Activated CD4-positive, alpha-beta T cell treated with anti-CD3 and anti-CD28 coated beads, Interleukin-10, Interleukin-2, amounts not matched to agents 100 ng/mL and 50 ng/mL, durations not matched to agents 16 hours and 8 hours (primary cell): ENCODE data around the gene COPG2.
A peak's percentile ranks its signal among the peaks of the same experiment; 100 is the strongest.
"Not testable (repeated sequence)": the region's sequence is repeated elsewhere in the genome, so short reads cannot be mapped to it uniquely, and the experiment has no call there.

Experiments used
- DNase-seq: peaks from one replicate; pipeline ENCODE4 v3.0.0-alpha.2; 2020

Gene COPG2

DNA sequence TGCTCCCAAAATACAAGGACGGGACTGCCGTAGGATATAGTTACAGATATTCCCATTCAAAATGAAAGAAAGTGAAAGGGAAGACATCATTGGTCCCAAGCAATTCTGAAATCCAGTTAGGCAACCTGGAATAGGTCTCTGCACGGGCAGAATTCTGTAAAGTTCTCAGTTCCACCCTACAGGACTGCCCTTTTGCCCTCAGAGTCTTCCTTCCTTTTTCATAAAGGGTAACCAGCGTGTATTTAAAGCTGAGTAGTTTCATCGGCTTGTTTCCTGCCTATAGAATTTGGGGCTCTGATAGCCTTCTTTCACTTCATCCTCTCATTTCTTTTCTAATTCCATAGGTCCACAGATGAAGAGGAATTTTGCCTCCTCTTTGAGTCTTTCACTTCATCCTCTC is 20.0 kb downstream of the COPG2 start:
- DNase-seq: no peak

DNA sequence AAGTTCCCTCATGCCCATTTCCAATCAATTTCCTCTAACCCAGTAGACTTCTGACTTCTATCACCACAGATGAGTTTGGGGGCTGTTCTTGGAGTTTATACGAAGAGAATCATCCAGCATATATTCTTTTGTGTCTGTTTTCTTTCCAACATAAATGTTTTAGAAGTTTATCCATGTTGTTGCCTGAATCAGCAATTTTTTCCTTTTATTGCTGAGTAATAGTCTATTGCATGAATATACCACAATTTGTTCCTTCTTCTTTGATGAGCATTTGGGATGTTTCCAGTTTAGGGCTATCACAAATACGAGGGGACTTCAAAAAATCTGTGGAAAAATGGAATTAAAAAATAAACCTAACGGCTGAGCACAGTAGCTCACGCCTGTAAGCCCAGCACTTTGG is 26.2 kb downstream of the COPG2 start:
- no peak for DNase-seq

DNA sequence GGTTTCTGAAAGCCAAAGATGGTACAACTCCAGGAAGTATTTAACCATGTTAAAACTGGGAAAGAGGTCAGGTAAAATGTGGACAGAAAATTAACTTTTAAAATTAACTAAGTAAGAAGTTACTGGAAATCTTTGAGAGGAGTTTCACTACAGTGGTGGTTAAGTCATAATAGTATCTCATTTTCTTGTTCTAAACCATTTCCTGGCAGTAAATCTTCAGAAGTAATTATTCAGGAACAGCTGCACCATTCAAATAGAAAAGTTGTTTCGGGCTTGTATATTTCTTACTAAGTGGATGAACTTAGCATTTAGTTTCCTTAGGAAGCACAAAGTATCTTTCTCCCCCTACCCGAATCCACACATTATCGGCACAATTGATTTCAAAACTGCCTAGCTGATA is 27.1 kb downstream of the COPG2 start:
- peak; percentile 50 for DNase-seq

DNA sequence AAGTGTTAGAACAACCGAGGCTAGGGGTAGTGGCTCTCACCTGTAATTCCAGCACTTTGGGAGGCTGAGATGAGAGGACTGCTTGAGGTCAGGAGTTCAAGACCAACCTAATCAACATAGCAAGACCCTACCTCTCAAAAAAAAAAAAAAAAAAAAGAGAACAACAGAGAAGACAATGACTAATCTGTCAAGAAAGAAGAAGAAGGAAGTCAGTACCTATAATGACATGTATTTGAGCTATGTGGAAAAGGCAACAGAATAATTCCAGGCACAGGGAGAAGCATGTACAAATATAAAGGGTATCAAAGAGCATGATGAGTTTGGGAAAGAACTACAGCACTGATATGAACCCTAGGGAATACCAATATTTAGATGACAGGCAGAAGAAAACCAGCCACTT is 27.5 kb downstream of the COPG2 start:
- no peak for DNase-seq

DNA sequence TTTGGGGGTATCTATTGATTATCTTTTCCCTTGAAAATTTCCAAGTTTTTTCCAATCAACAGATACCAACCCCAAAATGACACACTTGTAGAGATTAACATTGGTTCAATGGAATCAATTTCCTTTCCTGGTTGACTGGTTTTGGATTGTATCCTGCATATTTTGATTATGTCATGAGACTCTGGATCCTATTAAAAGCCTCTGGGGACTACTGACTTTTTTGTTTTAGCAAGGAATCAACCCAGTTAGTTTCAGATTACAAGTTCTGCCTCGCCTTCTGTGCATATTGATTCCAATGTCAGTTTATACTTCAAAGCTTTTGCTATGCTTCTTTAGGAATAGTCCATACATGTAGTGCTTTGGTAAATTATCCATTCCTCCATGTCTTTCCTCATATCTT is 29.2 kb downstream of the COPG2 start:
- no peak for DNase-seq

DNA sequence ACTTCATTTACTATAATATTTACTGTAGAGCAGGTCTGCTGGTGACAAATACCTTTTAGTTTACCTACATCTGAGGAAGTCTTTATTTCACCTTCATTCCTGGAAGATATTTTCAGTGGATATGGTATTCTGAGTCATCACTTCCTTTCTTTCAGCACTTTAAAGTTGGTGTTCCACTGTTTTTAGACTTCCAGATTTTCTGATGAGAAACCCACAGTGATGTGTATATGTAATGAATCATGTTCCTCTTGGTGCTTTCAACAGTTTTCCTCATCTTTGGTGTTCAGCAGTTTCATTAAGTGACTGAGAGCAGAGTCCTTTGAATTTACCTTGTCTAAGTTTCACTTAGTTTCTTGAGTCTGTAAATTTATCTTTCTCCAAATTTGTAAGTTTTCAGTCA is 36.4 kb downstream of the COPG2 start:
- DNase-seq: no peak

DNA sequence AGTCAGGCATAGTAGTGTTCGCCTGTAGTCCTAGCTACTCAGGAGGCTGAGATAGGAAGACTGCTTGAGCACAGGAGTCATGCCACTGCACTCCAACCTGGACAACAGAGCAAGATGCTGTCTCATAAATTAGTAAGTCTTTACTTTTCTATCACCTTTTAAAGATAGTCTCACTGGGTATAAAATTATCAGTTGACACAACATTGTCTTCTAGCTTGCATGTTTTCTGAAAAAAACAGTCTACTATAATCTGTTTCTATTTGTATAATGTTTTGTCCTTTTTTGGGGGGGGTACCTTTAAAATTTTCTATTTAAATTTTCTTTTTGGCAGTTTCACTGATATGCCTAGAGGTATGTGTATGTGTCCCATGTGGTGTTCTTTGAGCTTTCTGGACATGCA is 39.6 kb downstream of the COPG2 start:
- no peak for DNase-seq

DNA sequence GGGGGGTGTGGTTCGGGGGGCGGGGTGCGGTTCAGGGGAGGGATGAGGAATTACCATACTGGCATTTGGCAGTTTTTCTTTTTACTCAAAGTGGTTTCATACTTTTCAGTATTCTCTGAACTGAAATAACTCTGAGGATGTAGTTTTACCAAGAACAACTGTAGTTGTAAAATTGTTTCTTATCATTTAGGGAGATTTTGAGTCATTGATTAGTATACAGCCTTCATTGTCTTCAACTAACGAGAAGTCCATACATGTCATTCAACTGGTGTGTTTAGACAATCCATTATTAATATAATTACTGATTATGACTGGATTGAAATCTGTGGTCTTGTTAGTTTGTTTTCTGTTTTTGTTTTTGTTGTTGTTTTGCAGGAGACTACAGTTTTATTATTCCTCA is 40.8 kb downstream of the COPG2 start:
- peak; percentile 9 for DNase-seq

DNA sequence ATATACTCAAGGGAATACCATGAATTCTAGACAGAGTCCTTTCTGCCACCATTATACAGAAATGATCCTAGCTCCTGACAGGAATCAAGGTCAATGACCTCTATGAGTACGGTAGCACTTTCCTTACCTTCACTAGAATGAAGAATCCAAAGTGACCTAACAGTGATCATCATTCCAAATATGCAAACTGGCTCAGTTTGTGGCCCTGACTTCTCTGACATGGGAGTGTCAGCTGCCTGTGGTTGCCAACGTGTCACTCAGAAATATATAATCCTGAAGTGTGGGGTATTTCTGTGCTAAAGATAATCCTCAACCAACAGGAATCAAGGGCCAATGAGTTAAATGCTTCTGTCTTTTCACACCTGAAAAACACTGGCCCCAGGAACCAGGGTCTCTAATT is 45.7 kb downstream of the COPG2 start:
- no peak for DNase-seq

DNA sequence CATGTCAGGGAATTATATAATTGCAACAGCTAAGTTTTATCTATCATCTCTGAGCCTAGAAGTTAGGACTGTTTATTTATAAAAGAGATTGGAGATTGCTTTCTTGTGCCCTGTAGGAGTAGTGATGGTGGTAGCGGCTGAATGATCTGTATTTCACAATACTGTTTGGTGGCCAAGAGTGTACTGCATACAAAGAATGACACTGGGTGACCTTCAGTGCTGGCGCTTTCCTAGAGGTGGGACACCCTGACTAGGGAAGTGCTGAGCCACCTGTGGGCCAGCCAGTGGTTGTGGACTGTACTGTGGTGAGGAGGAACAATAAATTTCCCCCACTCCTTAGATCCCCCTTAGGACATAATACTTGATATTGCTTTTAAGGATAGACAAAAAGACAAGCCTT is 53.0 kb downstream of the COPG2 start:
- no peak for DNase-seq

DNA sequence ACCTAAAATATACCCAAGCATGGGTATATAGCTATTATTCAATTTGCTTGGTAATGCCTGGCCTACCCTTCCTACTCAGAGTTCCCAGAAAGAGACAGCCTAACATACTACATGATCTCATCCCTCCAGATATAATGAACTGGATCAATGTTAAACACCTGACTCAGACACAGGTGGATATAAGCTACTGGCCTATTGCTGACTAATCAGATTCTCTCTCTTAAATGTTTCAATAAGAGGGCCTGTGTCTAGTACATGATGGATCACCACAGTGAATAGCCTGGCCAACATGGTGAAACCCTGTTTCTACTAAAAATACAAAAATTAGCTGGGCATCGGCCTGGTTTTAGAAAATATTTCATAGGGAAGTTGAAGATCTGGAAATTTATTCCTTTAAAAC is 54.1 kb downstream of the COPG2 start:
- no peak for DNase-seq

DNA sequence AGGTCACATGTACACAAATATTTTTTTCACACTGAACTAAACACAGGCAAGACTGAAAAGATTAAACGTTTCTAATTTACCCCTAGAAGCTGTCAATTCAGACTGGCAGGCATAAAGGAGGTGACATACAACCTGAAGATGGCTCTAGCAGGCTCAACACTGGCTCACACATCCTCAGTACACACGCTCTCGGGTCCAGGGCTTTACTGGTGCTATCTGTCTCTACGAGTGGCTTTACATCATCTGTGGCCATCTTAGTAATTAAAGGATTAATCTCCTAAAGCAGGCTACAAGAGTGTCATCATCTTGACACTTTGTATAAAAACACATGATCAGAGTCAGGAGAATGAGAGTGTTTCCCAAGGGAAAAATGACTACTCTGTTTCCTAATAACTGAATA is 57.3 kb downstream of the COPG2 start:
- DNase-seq: no peak

DNA sequence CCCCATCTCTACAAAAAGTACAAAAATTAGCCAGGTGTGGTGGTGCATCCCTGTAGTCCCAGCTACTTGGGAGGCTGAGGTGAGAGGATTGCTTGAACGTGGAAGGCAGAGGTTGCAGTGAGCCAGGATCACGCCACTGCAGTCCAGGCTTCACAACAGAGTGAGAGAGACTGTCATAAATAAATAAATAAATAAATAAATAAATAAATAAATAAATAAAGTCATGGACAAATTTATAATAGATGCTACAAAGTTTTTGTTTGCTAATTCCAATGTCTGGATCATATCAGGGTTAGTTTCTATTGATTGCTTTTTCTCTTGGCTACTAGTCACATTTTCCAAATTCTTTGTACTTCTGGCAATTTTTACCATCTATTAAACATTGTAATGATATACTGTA is 61.5 kb downstream of the COPG2 start:
- not testable (repeated sequence) for DNase-seq

DNA sequence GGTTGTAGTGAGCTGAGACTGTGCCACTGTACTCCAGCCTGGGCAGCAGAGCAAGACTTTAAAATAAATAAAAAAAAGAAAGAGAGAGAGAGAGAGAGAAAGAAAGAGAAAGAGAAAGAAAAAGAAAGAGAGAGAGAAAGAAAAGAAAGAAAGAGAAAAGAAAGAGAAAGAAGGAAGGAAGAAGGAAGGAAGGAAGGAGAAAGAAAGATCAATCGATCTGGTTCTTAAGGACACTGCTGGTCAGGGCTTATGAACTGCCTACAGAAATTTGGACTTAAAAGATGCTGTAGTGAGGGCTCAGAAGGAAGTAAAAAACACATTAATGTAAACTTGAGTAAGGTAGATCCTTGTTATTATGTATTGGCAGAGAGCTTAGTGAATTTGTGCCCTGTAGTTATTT is 62.4 kb downstream of the COPG2 start:
- no peak for DNase-seq

DNA sequence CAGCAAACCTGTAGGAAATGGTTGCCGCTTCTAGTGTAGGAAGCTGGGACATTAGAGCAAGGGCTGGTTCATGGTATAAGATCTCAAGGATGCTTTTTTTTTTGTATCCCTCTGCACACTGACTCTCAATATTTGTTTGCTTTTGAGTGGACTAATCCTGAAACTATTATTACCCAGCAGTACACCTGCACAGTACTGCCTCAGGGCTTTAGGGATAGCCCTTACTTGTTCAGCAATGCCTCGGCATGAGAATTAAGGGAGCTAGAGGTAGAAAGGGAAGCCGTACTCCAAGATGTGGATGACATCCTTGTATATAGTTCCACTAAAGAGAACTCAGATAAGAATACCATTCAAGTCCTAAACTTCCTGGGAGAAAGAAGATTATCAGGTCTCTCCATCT is 70.5 kb downstream of the COPG2 start:
- no peak for DNase-seq

DNA sequence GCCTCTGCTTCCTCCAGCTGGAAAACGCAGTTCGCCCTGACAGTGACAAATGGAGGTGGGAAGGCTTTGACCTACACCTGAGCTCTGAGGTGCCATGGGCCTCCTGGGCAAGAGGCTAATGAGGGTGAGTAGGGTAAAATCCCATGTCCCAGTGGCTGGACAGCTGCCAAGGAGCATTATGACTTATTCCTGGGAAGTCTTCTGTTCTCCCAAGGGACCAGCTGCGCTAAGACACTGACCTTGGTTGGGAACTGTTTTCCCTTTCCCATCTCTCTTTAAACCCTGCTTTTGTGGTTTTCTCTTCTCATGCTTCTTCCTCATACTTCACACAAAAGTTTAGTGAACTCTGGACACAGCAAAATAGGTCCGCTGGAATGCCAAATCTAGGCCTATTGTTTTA is 72.6 kb downstream of the COPG2 start:
- DNase-seq: no peak

DNA sequence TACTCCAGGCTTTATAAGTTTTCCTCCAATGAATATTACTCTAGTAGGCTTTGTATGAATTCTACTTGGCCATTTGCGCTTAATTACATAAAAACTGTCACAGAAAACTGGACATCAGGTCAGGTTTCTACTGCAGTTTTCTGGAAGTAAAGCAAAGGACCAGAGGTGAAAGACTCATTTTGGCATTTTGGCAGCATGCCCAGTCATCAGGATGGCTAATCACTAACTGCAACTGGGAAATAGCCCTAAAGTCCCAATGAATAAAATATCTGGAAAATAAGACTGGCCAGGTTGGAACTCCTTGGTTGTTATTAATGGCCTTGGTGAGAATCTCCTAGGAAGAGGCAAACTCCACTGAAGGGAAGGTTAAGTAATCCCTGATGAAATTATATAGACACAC is 75.5 kb downstream of the COPG2 start:
- DNase-seq: no peak

DNA sequence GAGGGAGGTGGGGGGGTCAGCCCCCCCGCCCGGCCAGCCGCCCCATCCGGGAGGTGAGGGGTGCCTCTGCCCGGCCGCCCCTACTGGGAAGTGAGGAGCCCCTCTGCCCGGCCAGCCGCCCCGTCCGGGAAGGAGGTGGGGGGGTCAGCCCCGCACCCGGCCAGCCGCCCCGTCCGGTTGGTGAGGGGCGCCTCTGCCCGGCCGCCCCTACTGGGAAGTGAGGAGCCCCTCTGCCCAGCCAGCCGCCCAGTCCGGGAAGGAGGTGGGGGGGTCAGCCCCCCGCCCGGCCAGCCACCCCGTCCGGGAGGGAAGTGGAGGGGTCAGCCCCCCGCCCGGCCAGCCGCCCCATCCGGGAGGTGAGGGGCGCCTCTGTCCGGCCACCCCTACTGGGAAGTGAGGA is 77.1 kb downstream of the COPG2 start:
- DNase-seq: not testable (repeated sequence)

DNA sequence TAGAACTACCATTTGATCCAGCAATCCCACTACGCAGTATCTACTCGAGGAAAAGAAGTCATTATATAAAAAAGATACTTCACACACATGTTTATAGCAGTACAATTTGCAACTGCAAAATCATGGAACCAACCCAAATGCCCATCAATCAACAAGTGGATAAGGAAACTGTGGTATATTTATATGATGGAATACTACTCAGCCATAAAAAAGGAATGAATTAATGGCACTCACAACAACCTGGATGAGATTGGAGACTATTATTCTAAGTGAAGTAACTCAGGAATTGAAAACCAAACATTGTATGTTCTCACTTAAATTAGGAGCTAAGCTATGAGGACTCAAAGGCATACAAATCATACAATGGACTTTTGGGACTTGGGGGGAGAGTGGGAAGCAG is 82.6 kb downstream of the COPG2 start:
- not testable (repeated sequence) for DNase-seq

DNA sequence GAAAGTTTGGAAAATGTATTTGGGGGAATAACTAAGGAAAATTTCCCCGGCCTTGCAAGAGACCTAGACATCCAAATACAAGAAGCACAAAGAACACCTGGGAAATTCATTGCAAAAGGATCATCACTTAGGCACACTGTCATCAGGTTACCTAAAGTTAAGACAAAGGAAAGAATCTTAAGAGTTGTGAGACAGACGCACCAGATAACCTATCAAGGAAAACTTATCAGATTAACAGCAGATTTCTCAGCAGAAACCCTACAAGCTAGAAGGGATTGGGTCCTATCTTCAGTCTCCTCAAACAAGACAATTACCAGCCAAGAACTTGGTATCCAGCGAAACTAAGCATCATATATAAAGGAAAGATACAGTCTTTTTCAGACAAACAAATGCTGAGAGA is 93.4 kb downstream of the COPG2 start:
- DNase-seq: not testable (repeated sequence)

DNA sequence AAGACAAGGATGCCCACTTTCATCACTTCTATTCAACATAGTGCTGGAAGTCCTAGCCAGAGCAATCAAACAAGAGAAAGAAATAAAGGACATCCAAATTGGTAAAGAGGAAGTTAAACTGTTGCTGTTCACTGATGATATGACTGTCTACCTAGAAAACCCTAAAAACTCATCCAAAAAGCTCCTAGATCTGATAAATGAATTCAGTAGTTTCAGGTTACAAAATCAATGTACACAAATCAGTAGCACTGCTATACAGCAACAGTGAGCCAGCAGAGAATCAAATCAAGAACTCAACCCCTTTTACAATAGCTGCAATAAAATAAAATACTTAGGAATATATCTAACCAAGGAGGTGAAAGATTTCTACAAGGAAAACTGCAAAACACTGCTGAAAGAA is 98.4 kb downstream of the COPG2 start:
- peak; percentile 1 for DNase-seq

DNA sequence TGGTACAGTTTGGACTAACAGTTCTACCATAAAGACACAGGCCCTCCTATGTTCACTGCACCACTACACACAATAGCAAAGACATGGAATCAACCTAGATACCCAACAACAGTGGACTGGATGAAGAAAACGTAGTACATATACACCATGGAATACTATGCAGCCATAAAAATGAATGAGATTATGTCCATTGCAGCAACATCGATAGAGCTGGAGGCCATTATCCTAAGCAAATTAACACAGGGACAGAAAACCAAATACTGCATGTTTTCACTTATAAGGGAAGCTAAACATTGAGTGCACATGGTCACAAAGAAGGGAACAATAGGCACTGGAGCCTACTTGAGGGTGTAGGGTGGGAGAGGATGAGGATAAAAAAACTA is 101.7 kb downstream of the COPG2 start:
- no peak for DNase-seq

DNA sequence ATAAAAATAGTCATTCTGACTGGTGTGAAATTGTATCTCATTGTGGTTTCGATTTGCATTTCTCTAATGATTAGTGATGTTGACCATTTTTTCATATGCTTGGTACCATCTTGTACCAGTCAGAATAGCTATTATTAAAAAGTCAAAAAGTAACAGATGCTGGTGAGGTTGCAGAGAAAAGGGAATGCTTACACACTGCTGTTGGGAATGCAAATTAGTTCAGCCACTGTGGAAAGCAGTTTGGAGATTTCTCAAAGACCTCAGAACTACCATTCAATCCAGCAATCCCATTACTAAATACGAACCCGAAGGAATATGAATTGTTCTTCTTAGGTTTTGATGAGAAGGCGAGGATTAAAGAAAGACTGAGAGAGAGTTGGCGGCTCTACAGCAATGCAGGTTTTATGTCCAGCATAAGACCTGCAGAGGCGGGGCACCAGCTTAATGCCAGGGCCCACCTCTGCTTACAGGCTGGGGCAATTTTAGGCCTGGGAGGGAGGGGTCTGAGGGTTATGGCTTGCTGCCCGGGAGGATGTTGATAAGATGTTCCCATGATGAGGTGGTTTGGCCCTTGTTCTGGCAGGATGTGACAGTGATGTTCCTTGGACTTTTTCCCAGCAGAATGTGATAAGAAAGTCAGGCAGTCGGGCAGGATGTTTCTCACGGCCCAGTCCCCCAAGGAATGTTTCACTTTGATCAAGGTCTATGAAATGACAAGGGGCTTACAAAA is 102.2 kb downstream of the COPG2 start:
- DNase-seq: no peak

DNA sequence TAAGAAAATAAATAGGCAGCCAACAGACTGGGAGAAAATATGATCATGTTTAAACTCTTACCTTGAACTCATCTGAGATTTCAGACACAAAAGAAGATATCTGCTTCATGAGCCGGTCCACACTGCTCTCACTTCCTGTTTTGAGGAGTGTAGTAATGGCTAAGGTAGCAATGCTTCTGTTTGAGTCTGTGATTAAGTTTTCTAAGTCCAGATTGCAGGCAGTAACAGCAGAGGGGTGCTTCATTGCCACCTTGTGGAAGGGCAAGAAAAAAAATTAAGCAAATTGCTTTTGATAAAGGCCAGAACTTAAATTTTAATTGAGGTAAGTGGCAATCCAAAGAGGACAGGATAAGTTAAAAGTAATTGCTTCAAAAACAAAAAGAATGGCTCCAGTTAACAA is 107.6 kb downstream of the COPG2 start:
- DNase-seq: peak; percentile 29

DNA sequence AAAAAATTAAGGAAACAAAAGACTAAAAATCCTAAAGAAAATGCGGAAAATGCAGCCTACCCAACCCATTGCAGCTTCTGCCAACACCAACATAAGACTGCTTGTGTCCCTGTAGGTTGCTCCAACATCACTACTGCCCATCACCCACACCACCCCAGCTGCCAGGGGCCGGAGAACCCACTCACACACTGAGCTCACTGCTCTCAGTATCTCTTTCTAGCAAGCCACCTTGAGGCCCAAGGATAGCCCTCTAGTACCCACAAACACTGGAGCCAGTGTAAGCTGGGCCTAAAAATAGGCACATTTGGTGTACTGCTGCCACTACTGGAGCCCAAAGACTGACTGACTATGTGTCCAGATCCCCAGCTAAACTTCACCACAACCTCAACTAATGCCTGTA is 109.4 kb downstream of the COPG2 start:
- DNase-seq: no peak

DNA sequence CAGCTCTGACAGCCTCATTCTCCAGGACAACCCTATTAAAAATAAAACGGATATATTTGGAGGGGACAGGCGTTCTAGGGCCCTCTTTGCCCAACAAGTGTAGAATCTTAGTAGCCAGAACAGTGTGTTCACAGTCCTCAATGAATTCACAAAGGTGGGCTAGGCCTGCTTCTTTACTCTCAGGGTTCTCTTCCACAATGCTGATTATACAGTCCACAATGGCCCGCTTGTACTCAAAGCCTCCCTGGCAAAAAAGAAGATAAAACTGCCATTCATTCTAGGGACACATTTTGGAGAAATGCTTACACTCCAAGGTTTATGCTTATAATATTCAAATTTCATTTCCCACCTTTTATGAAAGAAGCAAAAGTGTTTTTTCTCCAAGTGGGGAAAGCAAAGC is 114.1 kb downstream of the COPG2 start:
- no peak for DNase-seq
